Parathyroid adenoma (tissue), 2 donors: ENCODE results near the gene SRD5A3.

Experiments used
- H2AFZ ChIP-seq: fragments of 300-600 bp; sonication (generic); one replicate; pipeline ENCODE4 v1.7.0; 2017; ENCODE audit warnings: antibody characterized with exemption, mild to moderate bottlenecking
- H3K27ac ChIP-seq: fragments of 300-600 bp; sonication (generic); one replicate; pipeline ENCODE4 v1.7.0; 2017
- H3K27me3 ChIP-seq: fragments of 300-600 bp; sonication (generic); one replicate; pipeline ENCODE4 v1.7.0; 2017; ENCODE audit warnings: low read length; ENCODE audit not compliant: control insufficient read depth, insufficient read depth
- H3K36me3 ChIP-seq: fragments of 300-600 bp; sonication (generic); one replicate; pipeline ENCODE4 v1.7.0; 2017; ENCODE audit warnings: low read length; ENCODE audit not compliant: control insufficient read depth, insufficient read depth
- H3K4me1 ChIP-seq: fragments of 300-600 bp; sonication (generic); one replicate; pipeline ENCODE4 v1.7.0; 2017; ENCODE audit warnings: control low read depth
- H3K4me2 ChIP-seq: fragments of 300-600 bp; sonication (generic); one replicate; pipeline ENCODE4 v1.7.0; 2017; ENCODE audit warnings: low read length
- H3K4me3 ChIP-seq: fragments of 300-600 bp; sonication (generic); one replicate; pipeline ENCODE4 v1.7.0; 2017; ENCODE audit warnings: low read depth, low read length
- H3K79me2 ChIP-seq: fragments of 300-600 bp; sonication (generic); one replicate; pipeline ENCODE4 v1.7.0; 2017; ENCODE audit warnings: control low read depth
- H3K9ac ChIP-seq: fragments of 300-600 bp; sonication (generic); one replicate; pipeline ENCODE4 v1.7.0; 2017; ENCODE audit warnings: mild to moderate bottlenecking
- H3K9me3 ChIP-seq: fragments of 300-600 bp; sonication (generic); one replicate; pipeline ENCODE4 v1.7.0; 2017; ENCODE audit warnings: low read length; ENCODE audit not compliant: control insufficient read depth
- TF ChIP-seq, protein P1 (sequence below): fragments of 300-600 bp; sonication (generic); IDR thresholded peaks from one replicate; pipeline ENCODE4 v1.7.0; 2017; ENCODE audit warnings: antibody characterized with exemption, mild to moderate bottlenecking
- donor health status: primary hyperparathyroidism.

The SRD5A3 gene

DNA sequence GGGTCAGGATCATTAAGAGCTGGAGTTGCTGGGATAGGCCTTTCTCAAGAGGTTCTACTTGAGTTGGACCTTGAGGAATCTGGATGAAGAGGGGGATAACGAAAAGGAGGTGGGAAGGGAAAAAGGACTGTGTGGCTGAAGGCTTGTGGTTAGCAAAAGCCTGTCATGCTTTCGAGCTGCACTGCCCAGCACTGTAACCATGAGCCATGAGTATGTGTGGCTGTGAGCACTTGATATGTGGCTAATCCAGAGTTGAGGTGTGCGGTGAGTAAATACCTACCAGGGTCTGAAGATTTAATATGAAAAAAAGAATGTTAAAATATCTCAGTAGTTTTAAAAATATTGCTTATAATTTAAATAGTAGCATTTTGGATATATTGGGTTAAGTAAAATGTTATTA is 61.1 kb downstream of the SRD5A3 start:
- H3K4me1 ChIP-seq, result no peaks in the 10 kb centered on the region
- H2AFZ ChIP-seq, result no peak overlapping the region
- peaks cover 33% of the 10 kb centered on the region for H3K79me2 ChIP-seq
- no peaks in the 10 kb centered on the region for H3K9me3 ChIP-seq
- H3K9ac ChIP-seq, result no peak overlapping the region
- H3K4me3 ChIP-seq, result no peak overlapping the region
- no peak overlapping the region for H3K27ac ChIP-seq
- H3K4me2 ChIP-seq, result no peak overlapping the region
- TF ChIP-seq, protein P1, sequence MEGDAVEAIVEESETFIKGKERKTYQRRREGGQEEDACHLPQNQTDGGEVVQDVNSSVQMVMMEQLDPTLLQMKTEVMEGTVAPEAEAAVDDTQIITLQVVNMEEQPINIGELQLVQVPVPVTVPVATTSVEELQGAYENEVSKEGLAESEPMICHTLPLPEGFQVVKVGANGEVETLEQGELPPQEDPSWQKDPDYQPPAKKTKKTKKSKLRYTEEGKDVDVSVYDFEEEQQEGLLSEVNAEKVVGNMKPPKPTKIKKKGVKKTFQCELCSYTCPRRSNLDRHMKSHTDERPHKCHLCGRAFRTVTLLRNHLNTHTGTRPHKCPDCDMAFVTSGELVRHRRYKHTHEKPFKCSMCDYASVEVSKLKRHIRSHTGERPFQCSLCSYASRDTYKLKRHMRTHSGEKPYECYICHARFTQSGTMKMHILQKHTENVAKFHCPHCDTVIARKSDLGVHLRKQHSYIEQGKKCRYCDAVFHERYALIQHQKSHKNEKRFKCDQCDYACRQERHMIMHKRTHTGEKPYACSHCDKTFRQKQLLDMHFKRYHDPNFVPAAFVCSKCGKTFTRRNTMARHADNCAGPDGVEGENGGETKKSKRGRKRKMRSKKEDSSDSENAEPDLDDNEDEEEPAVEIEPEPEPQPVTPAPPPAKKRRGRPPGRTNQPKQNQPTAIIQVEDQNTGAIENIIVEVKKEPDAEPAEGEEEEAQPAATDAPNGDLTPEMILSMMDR, result no peak
- H3K27me3 ChIP-seq, result no peaks in the 10 kb centered on the region
- H3K36me3 ChIP-seq, result no peaks in the 10 kb centered on the region

DNA sequence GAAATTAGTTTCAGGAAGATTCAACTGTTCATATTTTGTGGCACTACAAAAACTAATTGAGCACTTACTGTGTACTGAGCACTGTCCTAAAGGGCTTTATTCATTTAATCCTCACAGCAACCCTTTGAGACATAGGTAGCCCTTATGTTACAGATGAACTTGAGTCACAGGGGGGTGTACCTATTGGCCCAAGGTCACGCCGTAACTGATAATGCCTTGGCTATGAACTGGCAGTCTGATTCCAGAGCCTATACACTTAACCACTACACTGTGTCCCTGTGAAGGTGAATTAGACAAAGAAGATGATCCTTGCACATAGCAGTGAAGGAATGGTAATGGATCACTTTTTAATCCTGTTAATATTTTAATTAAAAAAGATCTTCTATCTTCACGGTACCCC is 61.7 kb downstream of the SRD5A3 start:
- Histone ChIP-seq H3K79me2 (peaks cover 33% of the 10 kb centered on the region), H3K4me2 (no peak overlapping the region), H3K9me3 (no peaks in the 10 kb centered on the region), H2AFZ (no peak overlapping the region), H3K4me3 (no peak overlapping the region), H3K9ac (no peak overlapping the region), H3K27me3 (no peaks in the 10 kb centered on the region), H3K4me1 (no peaks in the 10 kb centered on the region), H3K27ac (no peak overlapping the region), H3K36me3 (no peaks in the 10 kb centered on the region)
- TF ChIP-seq, protein P1, result no peak

DNA sequence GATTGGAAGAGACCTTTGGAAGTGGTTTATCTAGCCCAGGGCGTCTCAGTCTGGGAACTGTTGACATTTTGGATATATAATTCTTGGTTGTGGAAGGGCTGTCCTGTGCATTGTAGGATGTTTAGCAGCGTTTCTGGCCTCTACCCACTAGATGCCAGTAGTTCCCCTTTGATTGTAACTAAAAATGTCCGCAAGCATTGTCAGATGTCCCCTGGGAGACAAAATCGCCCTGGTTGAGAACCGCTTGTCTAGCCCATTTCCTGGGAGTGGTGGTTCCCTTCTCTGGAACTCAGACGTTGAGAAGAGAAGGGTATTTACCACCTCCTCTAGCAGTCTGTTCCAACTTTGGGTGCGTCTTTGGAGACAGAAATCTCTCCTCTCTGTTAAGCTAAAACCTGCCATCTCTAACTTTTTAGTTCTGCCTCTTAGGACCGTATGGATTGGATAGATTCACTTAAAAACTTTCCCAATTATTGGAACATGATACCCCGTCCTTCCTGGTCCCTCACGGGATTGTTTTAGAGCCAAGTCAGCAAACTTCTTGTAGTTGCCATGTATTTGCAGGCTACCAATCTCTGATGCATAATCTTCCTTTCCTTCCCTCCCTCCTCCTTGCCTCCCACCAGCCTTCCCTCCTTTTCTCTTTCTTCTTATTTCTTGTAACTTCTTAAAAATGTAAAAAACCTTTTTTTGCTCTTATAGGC is 63.6 kb downstream of the SRD5A3 start:
- no peak overlapping the region for H3K27ac ChIP-seq
- TF ChIP-seq, protein P1, result no peak
- no peaks in the 10 kb centered on the region for H3K9me3 ChIP-seq
- peaks cover 29% of the 10 kb centered on the region for H3K79me2 ChIP-seq
- H3K9ac ChIP-seq, result no peak overlapping the region
- no peak overlapping the region for H3K4me3 ChIP-seq
- no peaks in the 10 kb centered on the region for H3K27me3 ChIP-seq
- H2AFZ ChIP-seq, result no peak overlapping the region
- no peak overlapping the region for H3K4me2 ChIP-seq
- no peaks in the 10 kb centered on the region for H3K4me1 ChIP-seq
- no peaks in the 10 kb centered on the region for H3K36me3 ChIP-seq

DNA sequence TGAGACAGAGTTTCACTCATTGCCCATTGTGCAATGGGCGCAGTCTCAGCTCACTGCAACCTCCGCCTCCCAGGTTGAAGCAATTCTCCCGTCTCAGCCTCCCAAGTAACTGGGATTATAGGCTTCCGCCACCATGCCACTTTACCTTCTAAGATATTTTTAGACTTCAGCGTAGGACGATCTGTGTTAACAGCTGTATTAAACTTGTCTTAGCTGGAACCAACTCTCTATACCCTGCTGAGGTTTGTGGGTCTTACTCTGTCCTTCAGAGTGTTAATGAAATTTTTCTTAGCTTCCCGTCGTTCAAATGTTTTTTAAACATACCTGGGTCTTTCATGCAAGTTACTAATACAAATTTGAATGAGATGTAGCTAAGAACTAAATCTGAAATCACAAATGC is 64.4 kb downstream of the SRD5A3 start:
- no peak overlapping the region for H3K4me2 ChIP-seq
- H3K36me3 ChIP-seq, result no peaks in the 10 kb centered on the region
- peaks cover 23% of the 10 kb centered on the region for H3K79me2 ChIP-seq
- H3K27ac ChIP-seq, result no peak overlapping the region
- H3K4me3 ChIP-seq, result no peak overlapping the region
- TF ChIP-seq, protein P1, result no peak
- no peaks in the 10 kb centered on the region for H3K4me1 ChIP-seq
- H3K9me3 ChIP-seq, result no peaks in the 10 kb centered on the region
- H2AFZ ChIP-seq, result no peak overlapping the region
- no peaks in the 10 kb centered on the region for H3K27me3 ChIP-seq
- H3K9ac ChIP-seq, result no peak overlapping the region

DNA sequence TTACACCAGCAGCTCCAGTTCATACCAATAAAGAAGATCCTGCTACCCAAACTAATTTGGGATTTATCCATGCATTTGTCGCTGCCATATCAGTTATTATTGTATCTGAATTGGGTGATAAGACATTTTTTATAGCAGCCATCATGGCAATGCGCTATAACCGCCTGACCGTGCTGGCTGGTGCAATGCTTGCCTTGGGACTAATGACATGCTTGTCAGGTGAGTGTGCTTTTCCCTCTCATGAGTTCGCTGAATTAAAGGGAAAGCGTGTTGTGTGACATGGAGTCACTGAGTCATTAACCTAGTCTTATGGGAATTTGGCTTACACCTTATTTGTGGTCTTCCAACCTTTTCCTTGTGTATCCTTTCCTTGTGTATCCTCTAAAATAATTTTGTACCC is 65.6 kb downstream of the SRD5A3 start:
- Histone ChIP-seq H3K9me3 (no peaks in the 10 kb centered on the region), H3K4me2 (no peak overlapping the region), H3K27ac (no peak overlapping the region), H3K9ac (no peak overlapping the region), H2AFZ (no peak overlapping the region), H3K79me2 (peaks cover 12% of the 10 kb centered on the region), H3K4me1 (no peaks in the 10 kb centered on the region), H3K4me3 (no peak overlapping the region), H3K36me3 (no peaks in the 10 kb centered on the region), H3K27me3 (no peaks in the 10 kb centered on the region)
- TF ChIP-seq, protein P1, result no peak
